Muscle layer of duodenum (tissue), 2 donors: ENCODE measurements around the gene SHC1.

Source experiments
- H3K27ac ChIP-seq: one replicate; pipeline ENCODE4 v1.7.0; 2013; ENCODE audit warnings: mild to moderate bottlenecking, low read length
- H3K27me3 ChIP-seq: one replicate; pipeline ENCODE4 v1.7.0; 2013; ENCODE audit warnings: low read depth, mild to moderate bottlenecking, control low read depth, low read length
- H3K36me3 ChIP-seq, 2 donors: one replicate each; pipeline ENCODE4 v1.7.0; 2013; ENCODE audit warnings: low read length in 2 of 2, control low read depth in 1 of 2, mild to moderate bottlenecking in 1 of 2; ENCODE audit not compliant: insufficient read depth in 2 of 2, control insufficient read depth in 1 of 2
- H3K4me1 ChIP-seq, 2 donors: one replicate each; pipeline ENCODE4 v1.7.0; 2013; ENCODE audit warnings: low read length in 2 of 2, mild to moderate bottlenecking in 2 of 2, control low read depth in 1 of 2, moderate library complexity in 1 of 2; ENCODE audit not compliant: insufficient read depth in 2 of 2, control insufficient read depth in 1 of 2
- H3K4me3 ChIP-seq, 2 donors: one replicate each; pipeline ENCODE4 v1.7.0; 2013; ENCODE audit warnings: low read length in 2 of 2, low read depth in 1 of 2, mild to moderate bottlenecking in 1 of 2
- H3K9me3 ChIP-seq, 2 donors: one replicate each; pipeline ENCODE4 v1.7.0; 2013; ENCODE audit warnings: low read length in 2 of 2, control low read depth in 1 of 2, mild to moderate bottlenecking in 1 of 2; ENCODE audit not compliant: control insufficient read depth in 1 of 2
- donor health status: healthy.

SHC1 gene

DNA sequence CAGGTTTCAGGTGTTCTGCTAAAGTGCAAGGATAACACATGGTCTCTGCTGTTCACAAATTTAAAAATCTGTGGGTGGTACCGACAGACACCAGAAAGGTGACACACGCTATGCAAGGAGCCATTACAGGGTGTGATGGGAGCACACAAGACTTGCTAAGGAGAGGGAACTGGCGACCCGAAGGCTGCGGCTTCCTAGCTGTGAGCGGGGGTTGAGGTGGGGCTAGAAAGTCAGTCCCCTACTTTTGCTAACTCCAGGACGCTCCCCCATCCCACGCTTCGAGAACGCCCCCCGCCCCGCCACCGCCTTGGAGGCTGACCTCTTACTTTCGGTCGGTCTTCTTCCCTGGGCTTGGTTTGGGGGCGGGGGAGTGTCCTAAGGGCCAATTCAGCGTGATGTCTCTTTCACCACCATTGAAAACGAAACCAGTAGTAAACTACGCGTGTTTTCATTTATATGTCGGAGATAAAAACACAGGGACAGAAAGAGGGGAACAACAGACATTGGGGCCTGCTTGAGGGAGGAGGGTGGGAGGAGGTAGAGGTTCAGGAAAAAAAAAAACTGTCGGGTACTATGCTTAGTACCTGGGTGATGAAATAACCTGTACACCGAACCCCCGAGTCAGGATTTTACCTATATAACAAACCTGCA lies 5.0 kb upstream of the SHC1 start:
- Histone ChIP-seq H3K27ac (peak overlapping the region; percentile 95), H3K9me3 (no peaks in the 10 kb centered on the region), H3K4me3 (peak overlapping the region; percentile 83 to 85), H3K36me3 (peaks cover 4 to 11% of the 10 kb centered on the region in 2 donors), H3K27me3 (no peaks in the 10 kb centered on the region), H3K4me1 (peaks cover 23 to 28% of the 10 kb centered on the region in 2 donors)

DNA sequence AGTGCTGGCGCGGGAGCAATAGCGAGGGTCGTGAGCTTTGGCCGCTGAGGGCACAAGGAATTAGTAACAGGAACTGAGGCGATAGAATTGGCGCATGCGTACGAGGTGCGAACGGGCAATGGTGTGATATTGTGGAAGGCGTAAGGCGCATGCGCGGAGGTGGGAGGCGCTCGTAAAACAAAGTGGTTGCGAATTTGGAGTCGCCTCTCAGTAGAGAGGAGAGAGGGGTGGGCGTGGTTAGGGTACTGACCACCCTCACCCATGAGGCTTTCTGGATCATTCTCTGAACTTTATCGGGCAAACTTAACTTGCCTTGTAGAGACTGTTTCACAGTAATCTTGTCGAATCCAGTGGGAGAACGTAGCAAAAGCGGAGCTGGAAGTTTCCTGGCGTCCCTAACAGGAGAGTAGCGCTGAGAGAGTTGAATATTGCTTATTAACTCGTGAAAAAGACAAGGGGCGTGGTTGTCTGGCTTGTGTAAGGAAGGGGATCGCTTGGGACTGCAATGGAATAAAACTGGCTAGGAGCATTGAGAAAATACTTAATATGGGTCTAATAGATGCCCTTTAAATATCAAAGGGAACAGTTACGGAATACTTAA lies 4.4 kb upstream of the SHC1 start:
- Histone ChIP-seq H3K27me3 (no peaks in the 10 kb centered on the region), H3K9me3 (no peaks in the 10 kb centered on the region), H3K4me1 (peaks cover 23 to 33% of the 10 kb centered on the region in 2 donors), H3K4me3 (peak overlapping the region; percentile 83 to 85), H3K36me3 (peaks cover 4 to 11% of the 10 kb centered on the region in 2 donors), H3K27ac (peak overlapping the region; percentile 95)

GRCh38 chr1:154974102-154974807 lies 3.7 kb upstream of the SHC1 start, which contains the start of gene CKS1B:
Gene CKS1B, plus strand, starts transcription at chr1:154974681. Its CDS starts 65 bp downstream, at chr1:154974746.
- Histone ChIP-seq H3K4me1 (peaks cover 23 to 39% of the 10 kb centered on the region in 2 donors), H3K9me3 (no peaks in the 10 kb centered on the region), H3K36me3 (peaks cover 4 to 11% of the 10 kb centered on the region in 2 donors)

DNA sequence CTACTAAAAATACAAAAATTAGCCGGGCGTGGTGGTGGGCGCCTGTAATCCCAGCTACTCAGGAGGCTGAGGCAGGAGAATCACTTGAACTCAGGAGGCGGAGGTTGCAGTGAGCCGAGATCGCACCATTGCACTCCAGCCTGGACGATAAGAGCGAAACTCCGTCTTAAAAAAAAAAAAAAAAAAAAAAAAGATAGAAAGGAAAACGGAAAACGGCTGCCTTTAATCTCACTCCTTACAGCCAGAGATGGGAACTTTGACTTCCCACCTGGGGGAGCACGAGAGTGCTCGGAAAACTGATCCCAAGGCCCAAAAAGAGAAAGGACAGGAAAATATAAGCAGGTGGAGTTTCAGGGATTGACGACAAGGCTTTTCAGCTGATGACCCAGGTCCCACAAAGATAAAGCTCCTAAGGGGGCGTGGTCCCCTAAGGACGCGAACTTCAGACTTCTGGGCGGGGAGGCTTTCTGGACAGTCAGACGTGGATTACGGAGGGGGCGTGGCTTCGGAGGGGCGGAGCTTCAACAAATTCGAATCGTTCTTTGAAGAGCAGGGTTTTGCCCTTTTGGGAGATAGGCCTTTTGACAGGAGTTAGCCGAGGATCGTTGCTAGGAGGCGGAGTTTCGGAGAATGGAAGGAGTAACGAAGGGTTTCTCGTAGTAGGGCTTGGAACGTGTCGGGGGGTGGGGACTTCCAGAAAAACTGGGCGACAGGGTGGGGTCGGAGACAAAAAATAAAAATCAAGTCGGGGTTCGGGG lies 3.0 kb upstream of the SHC1 start:
- H3K27ac ChIP-seq, result peak overlapping the region; percentile 95
- no peaks in the 10 kb centered on the region for H3K9me3 ChIP-seq
- peaks cover 4 to 11% of the 10 kb centered on the region in 2 donors for H3K36me3 ChIP-seq
- H3K4me3 ChIP-seq, result peak overlapping the region; percentile 83 to 85
- H3K27me3 ChIP-seq, result no peaks in the 10 kb centered on the region
- peaks cover 23 to 46% of the 10 kb centered on the region in 2 donors for H3K4me1 ChIP-seq

More at GRCh38 chr1:154974102-154974807, 3.7 kb upstream of the SHC1 start, which contains the start of gene CKS1B:
- Histone ChIP-seq H3K4me3 (peak within 1 kb of the TSS; percentile 83 to 85), H3K27me3 (no peaks in the 10 kb centered on the region), H3K27ac (peak within 1 kb of the TSS; percentile 95)

DNA sequence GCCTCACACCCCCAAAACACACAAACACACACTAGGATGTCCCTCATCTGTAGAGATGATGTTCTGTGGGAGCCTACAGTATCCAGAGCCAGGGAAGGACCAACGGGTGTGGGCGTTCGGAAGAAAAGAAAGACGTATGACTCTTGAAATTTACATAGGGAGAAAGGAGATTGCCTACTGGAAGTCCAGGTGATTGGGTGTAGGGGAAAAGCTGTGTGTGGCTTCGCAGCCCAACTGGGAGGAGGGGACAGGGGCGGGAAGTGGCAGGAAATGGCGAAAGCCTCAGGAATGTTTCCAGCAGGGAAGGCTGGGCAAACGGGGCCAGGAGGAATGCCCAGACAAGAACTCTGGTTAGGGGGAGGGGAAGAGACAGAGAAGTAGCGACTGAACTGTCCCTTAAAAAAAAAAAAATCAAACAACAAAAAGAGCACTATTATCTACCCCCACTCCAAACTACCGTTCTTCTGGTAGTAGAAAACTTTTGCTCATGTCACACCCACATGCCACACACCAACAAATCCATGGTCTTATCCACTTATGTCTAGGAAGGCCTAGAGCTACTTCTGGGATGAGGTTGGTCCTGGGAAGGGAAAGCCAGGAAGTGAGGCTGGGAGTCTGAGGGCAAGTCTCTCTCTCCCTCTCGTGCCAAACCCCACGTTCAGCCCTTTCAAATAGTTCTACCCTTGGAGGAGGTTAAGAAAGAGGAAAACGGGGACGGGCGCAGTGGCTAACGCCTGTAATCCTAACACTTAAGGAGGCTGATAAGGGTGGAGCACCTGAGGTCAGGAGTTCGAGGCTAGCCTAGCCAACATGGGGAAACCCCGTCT lies 2.2 kb upstream of the SHC1 start:
- Histone ChIP-seq H3K36me3 (peaks cover 8 to 19% of the 10 kb centered on the region in 2 donors), H3K9me3 (no peaks in the 10 kb centered on the region), H3K4me3 (peak overlapping the region; percentile 83 to 85), H3K27ac (peak overlapping the region; percentile 95), H3K27me3 (no peaks in the 10 kb centered on the region), H3K4me1 (peaks cover 23 to 47% of the 10 kb centered on the region in 2 donors)

GRCh38 chr1:154972213-154972516 lies 1.6 kb upstream of the SHC1 start:
- Histone ChIP-seq H3K9me3 (no peaks in the 10 kb centered on the region), H3K36me3 (peaks cover 13 to 25% of the 10 kb centered on the region in 2 donors), H3K27me3 (no peaks in the 10 kb centered on the region), H3K4me1 (peaks cover 23 to 47% of the 10 kb centered on the region in 2 donors), H3K27ac (peak overlapping the region; percentile 95), H3K4me3 (peak overlapping the region; percentile 83 to 85)

- Histone ChIP-seq H3K4me1 (peaks cover 23 to 46% of the 10 kb centered on the region in 2 donors), H3K4me3 (peak overlapping the region; percentile 48 to 65), H3K36me3 (peaks cover 20 to 32% of the 10 kb centered on the region in 2 donors), H3K9me3 (no peaks in the 10 kb centered on the region), H3K27ac (peak overlapping the region; percentile 78), H3K27me3 (no peaks in the 10 kb centered on the region)
These were observed 923 bp upstream of the SHC1 start for GRCh38 chr1:154971341-154971998.

GRCh38 chr1:154969860-154970452 lies 591 bp downstream of the SHC1 start:
- Histone ChIP-seq H3K27ac (peak overlapping the region; percentile 78), H3K36me3 (peaks cover 27 to 46% of the 10 kb centered on the region in 2 donors), H3K4me3 (peak overlapping the region; percentile 48 to 65), H3K27me3 (no peaks in the 10 kb centered on the region), H3K4me1 (peaks cover 17 to 39% of the 10 kb centered on the region in 2 donors), H3K9me3 (no peaks in the 10 kb centered on the region)

GRCh38 chr1:154969246-154969645 lies 1.3 kb downstream of the SHC1 start:
- H3K4me1 ChIP-seq, result peaks cover 17 to 39% of the 10 kb centered on the region in 2 donors
- peaks cover 31 to 52% of the 10 kb centered on the region in 2 donors for H3K36me3 ChIP-seq
- no peaks in the 10 kb centered on the region for H3K27me3 ChIP-seq
- peak overlapping the region; percentile 48 to 65 for H3K4me3 ChIP-seq
- H3K27ac ChIP-seq, result peak overlapping the region; percentile 78
- no peaks in the 10 kb centered on the region for H3K9me3 ChIP-seq

- Histone ChIP-seq H3K27ac (peak overlapping the region; percentile 78), H3K4me3 (peak overlapping the region; percentile 48 to 65), H3K36me3 (peaks cover 34 to 52% of the 10 kb centered on the region in 2 donors), H3K4me1 (peaks cover 17 to 39% of the 10 kb centered on the region in 2 donors), H3K9me3 (no peaks in the 10 kb centered on the region), H3K27me3 (no peaks in the 10 kb centered on the region)
These were observed 1.8 kb downstream of the SHC1 start for GRCh38 chr1:154968731-154969130.
